CD14-positive monocyte (primary cell): ENCODE results near the gene LHPP. TPM values are rescaled to one million over a fixed set of nuclear protein-coding genes. Genes with fewer than 3 reads are reported as not detected.
A peak's percentile ranks its signal among the peaks of the same experiment; 100 is the strongest.

ENCODE experiments used
- DNase-seq, 3 donors: peaks; one replicate each; pipeline ENCODE4 v3.0.0-alpha.2; 2011 to 2022
- H2AFZ ChIP-seq: 2 replicates; pipeline ENCODE4 v1.6.0; 2012; ENCODE audit warnings: mild to moderate bottlenecking, low read depth, low read length, inconsistent platforms; ENCODE audit not compliant: insufficient read depth, poor library complexity, severe bottlenecking
- H3K27ac ChIP-seq, 2 donors: 1 replicate in 1 of 2; 2 replicates in 1 of 2; pipeline ENCODE4 v1.5.1; 2012 to 2013; ENCODE audit warnings: low read length in 2 of 2, control low read depth in 1 of 2, inconsistent platforms in 1 of 2, low read depth in 1 of 2, mild to moderate bottlenecking in 1 of 2
- H3K27me3 ChIP-seq, 2 donors: one replicate each; pipeline versions ENCODE4 v1.6.0 to v1.6.1; 2011 to 2013; ENCODE audit warnings: low read length in 2 of 2; ENCODE audit not compliant: control insufficient read depth in 2 of 2, insufficient read depth in 2 of 2
- H3K36me3 ChIP-seq, 2 donors: replicated peaks in 1 of 2; 1 replicate in 1 of 2; 2 replicates in 1 of 2; pipeline versions ENCODE4 v1.5.1 to v1.6.1; 2012 to 2013; ENCODE audit warnings: low read length in 2 of 2, control low read depth in 1 of 2, inconsistent platforms in 1 of 2, mild to moderate bottlenecking in 1 of 2; ENCODE audit not compliant: insufficient read depth in 2 of 2, control insufficient read depth in 1 of 2
- H3K4me1 ChIP-seq, 2 donors: 1 replicate in 1 of 2; 2 replicates in 1 of 2; pipeline versions ENCODE4 v1.5.1 to v1.6.1; 2012 to 2013; ENCODE audit warnings: low read length in 2 of 2, control low read depth in 1 of 2, inconsistent platforms in 1 of 2, mild to moderate bottlenecking in 1 of 2, moderate library complexity in 1 of 2; ENCODE audit not compliant: insufficient read depth in 2 of 2, control insufficient read depth in 1 of 2
- H3K4me2 ChIP-seq: replicated peaks from 2 replicates; pipeline ENCODE3; 2012; ENCODE audit warnings: low read length, moderate library complexity, mild to moderate bottlenecking; ENCODE audit not compliant: poor library complexity, severe bottlenecking; ENCODE audit errors: extremely low read depth
- H3K4me3 ChIP-seq, 3 experiments: fragments of 200-600 bp in 1 of 3; sonication (generic) in 1 of 3; replicated peaks in 1 of 3; 1 replicate in 2 of 3; 2 replicates in 1 of 3; pipeline ENCODE4 v1.5.1; 2011 to 2013; ENCODE audit warnings: low read length in 3 of 3, mild to moderate bottlenecking in 3 of 3, control low read depth in 2 of 3, low read depth in 2 of 3, inconsistent platforms in 1 of 3, moderate library complexity in 1 of 3
- H3K79me2 ChIP-seq: 2 replicates; pipeline ENCODE4 v1.6.0; 2012; ENCODE audit warnings: mild to moderate bottlenecking, control low read depth, inconsistent platforms, low read length, moderate library complexity; ENCODE audit not compliant: insufficient read depth
- H3K9ac ChIP-seq: 2 replicates; pipeline ENCODE4 v1.6.0; 2017; ENCODE audit warnings: low read length, mild to moderate bottlenecking; ENCODE audit not compliant: insufficient read depth, poor library complexity, severe bottlenecking
- H3K9me3 ChIP-seq, 2 donors: replicated peaks in 1 of 2; 1 replicate in 1 of 2; 2 replicates in 1 of 2; pipeline versions ENCODE4 v1.5.1 to v1.6.1; 2012 to 2013; ENCODE audit warnings: low read length in 2 of 2, control low read depth in 1 of 2; ENCODE audit not compliant: control insufficient read depth in 1 of 2, insufficient read depth in 1 of 2
- H4K20me1 ChIP-seq: 2 replicates; pipeline ENCODE4 v1.6.0; 2012; ENCODE audit warnings: mild to moderate bottlenecking, low read length, control low read depth, moderate library complexity; ENCODE audit not compliant: insufficient read depth
- H3K27ac Mint-ChIP-seq, 7 donors: one replicate each; pipeline ENCODE4 v1.8.0; 2020; ENCODE audit warnings: mild to moderate bottlenecking in 7 of 7, mixed read lengths in 7 of 7, moderate library complexity in 6 of 7, inconsistent platforms in 2 of 7
- H3K27me3 Mint-ChIP-seq, 3 donors: one replicate each; pipeline ENCODE4 v1.8.0; 2021 to 2022; ENCODE audit warnings: low read depth in 3 of 3, mild to moderate bottlenecking in 3 of 3, mixed read lengths in 3 of 3, moderate library complexity in 3 of 3, inconsistent platforms in 1 of 3
- H3K36me3 Mint-ChIP-seq, 2 donors: one replicate each; pipeline ENCODE4 v1.8.0; 2020; ENCODE audit warnings: mixed read lengths in 2 of 2, inconsistent platforms in 1 of 2, mild to moderate bottlenecking in 1 of 2
- H3K4me1 Mint-ChIP-seq: one replicate; pipeline ENCODE4 v1.8.0; 2020; ENCODE audit warnings: mild to moderate bottlenecking, mixed read lengths
- H3K4me3 Mint-ChIP-seq, 2 donors: one replicate each; pipeline ENCODE4 v1.8.0; 2020; ENCODE audit warnings: mild to moderate bottlenecking in 2 of 2, mixed read lengths in 2 of 2, moderate library complexity in 1 of 2
- H3K9me3 Mint-ChIP-seq, 7 donors: one replicate each; pipeline ENCODE4 v1.8.0; 2020 to 2022; ENCODE audit warnings: mixed read lengths in 7 of 7, mild to moderate bottlenecking in 6 of 7, moderate library complexity in 6 of 7, inconsistent platforms in 2 of 7
- CTCF ChIP-seq: fragments of 200-600 bp; IDR thresholded peaks from one replicate; pipeline ENCODE4 v1.8.0; 2022; ENCODE audit warnings: antibody characterized with exemption, mild to moderate bottlenecking
- WGBS: methylation state at CpG from one replicate; pipeline ENCODE4 v1.1.5; 2013; ENCODE audit warnings: missing lambda C conversion rate; ENCODE audit not compliant: insufficient coverage; 5-methylcytosine and 5-hydroxymethylcytosine counted together
- intact Hi-C, 2 donors: fragments of 100-400 bp; cut with micrococcal nuclease; formaldehyde crosslinking; loops; one replicate each; pipeline versions ENCODE4 v1.15.0 to v1.15.1; 2023
- polyA plus RNA-seq, 3 donors: library from polyadenylated mRNA; depleted of rRNA in 1 of 3; unstranded in 2 of 3; stranded (reverse) in 1 of 3; fragments of 300-500 nt in 2 of 3; fragments of >200 nt in 1 of 3; fragmentation: Illumina TruSeq in 2 of 3; gene quantifications; 1 replicate in 2 of 3; 2 replicates in 1 of 3; pipeline ENCODE4 v1.2.3, GENCODE V29; 2012 to 2021

LHPP gene
- polyA plus RNA-seq, 3 donors: 15.2 to 20.6 (median 19.5) TPM

GRCh38 chr10:124525751-124526600 lies 64.4 kb downstream of the LHPP start:
- intact Hi-C loops: no loop called here
- no peak for TF ChIP-seq CTCF
- peak overlapping the region in 2 of 7 donors; percentile 13 to 45 for H3K27ac Mint-ChIP-seq

GRCh38 chr10:124526621-124527267 lies 65.1 kb downstream of the LHPP start:
- peaks cover 0 to 5% of the 10 kb centered on the region in 2 donors for H3K36me3 Mint-ChIP-seq
- Histone ChIP-seq H2AFZ (no peak overlapping the region), H3K4me3 (no peak overlapping the region), H3K36me3 (no peaks in the 10 kb centered on the region), H3K4me2 (no peak overlapping the region), H3K9me3 (no peaks in the 10 kb centered on the region), H3K4me1 (peaks cover 22 to 32% of the 10 kb centered on the region in 2 donors), H3K9ac (no peak overlapping the region), H3K27me3 (no peaks in the 10 kb centered on the region), H3K27ac (no peak overlapping the region), H3K79me2 (no peaks in the 10 kb centered on the region), H4K20me1 (no peaks in the 10 kb centered on the region)
- whole genome bisulfite sequencing: 43% methylated on average over 16 of the region's 17 CpGs
- H3K4me3 Mint-ChIP-seq: no peak overlapping the region
- peaks cover 2% of the 10 kb centered on the region in 3 donors for H3K27me3 Mint-ChIP-seq
- H3K9me3 Mint-ChIP-seq: peaks cover 0 to 2% (median 0%) of the 10 kb centered on the region in 7 donors
- peaks cover 29% of the 10 kb centered on the region for H3K4me1 Mint-ChIP-seq
- intact Hi-C loops: no loop called here
- no peak overlapping the region for H3K27ac Mint-ChIP-seq
- no peak for DNase-seq
- TF ChIP-seq CTCF: no peak

More at GRCh38 chr10:124525751-124526600, 64.4 kb downstream of the LHPP start:
- Histone ChIP-seq H3K4me2 (no peak overlapping the region), H3K4me3 (no peak overlapping the region), H3K79me2 (no peaks in the 10 kb centered on the region), H2AFZ (no peak overlapping the region), H3K9ac (no peak overlapping the region), H3K4me1 (peaks cover 30 to 39% of the 10 kb centered on the region in 2 donors), H3K27ac (no peak overlapping the region), H3K36me3 (no peaks in the 10 kb centered on the region), H3K9me3 (no peaks in the 10 kb centered on the region), H3K27me3 (no peaks in the 10 kb centered on the region), H4K20me1 (no peaks in the 10 kb centered on the region)
- WGBS: 96% methylated on average over 10 of the region's 20 CpGs
- Mint-ChIP-seq H3K9me3 (peaks cover 0 to 2% (median 0%) of the 10 kb centered on the region in 7 donors), H3K27me3 (peaks cover 0 to 2% (median under 1%) of the 10 kb centered on the region in 3 donors), H3K4me1 (peaks cover 37% of the 10 kb centered on the region), H3K36me3 (peaks cover 0 to 6% of the 10 kb centered on the region in 2 donors), H3K4me3 (no peak overlapping the region)
- no peak for DNase-seq
